ENCODE measurements around the gene MRPL38.

The MRPL38 gene

GRCh38 chr17:75925912-75926311 lies 21.2 kb upstream of the MRPL38 start:
- peaks cover 39% of the 10 kb centered on the region for H3K36me3 Mint-ChIP-seq (ENCODE audit: low read depth)
- H3K4me1 Mint-ChIP-seq (ENCODE audit: low read depth): no peaks in the 10 kb centered on the region

GRCh38 chr17:75925103-75925502 lies 20.4 kb upstream of the MRPL38 start:
- Mint-ChIP-seq H3K36me3 (ENCODE audit: low read depth) (peaks cover 37% of the 10 kb centered on the region), H3K9me3 (no peaks in the 10 kb centered on the region), H3K4me1 (ENCODE audit: low read depth) (no peaks in the 10 kb centered on the region), H3K27me3 (no peaks in the 10 kb centered on the region), H3K4me3 (no peak overlapping the region), H3K27ac (no peak overlapping the region)
- no peak for DNase-seq

More at GRCh38 chr17:75925912-75926311, 21.2 kb upstream of the MRPL38 start:
- Mint-ChIP-seq H3K27ac (no peak overlapping the region), H3K27me3 (no peaks in the 10 kb centered on the region), H3K9me3 (no peaks in the 10 kb centered on the region), H3K4me3 (no peak overlapping the region)
- no peak for DNase-seq

- H3K4me3 Mint-ChIP-seq: no peak overlapping the region
- H3K36me3 Mint-ChIP-seq (ENCODE audit: low read depth): peaks cover 46% of the 10 kb centered on the region
- DNase-seq: no peak
- H3K27me3 Mint-ChIP-seq: no peaks in the 10 kb centered on the region
- H3K9me3 Mint-ChIP-seq: no peaks in the 10 kb centered on the region
- no peak overlapping the region for H3K27ac Mint-ChIP-seq
- H3K4me1 Mint-ChIP-seq (ENCODE audit: low read depth): no peaks in the 10 kb centered on the region
Measured at GRCh38 chr17:75922963-75923874, 18.5 kb upstream of the MRPL38 start.

DNA sequence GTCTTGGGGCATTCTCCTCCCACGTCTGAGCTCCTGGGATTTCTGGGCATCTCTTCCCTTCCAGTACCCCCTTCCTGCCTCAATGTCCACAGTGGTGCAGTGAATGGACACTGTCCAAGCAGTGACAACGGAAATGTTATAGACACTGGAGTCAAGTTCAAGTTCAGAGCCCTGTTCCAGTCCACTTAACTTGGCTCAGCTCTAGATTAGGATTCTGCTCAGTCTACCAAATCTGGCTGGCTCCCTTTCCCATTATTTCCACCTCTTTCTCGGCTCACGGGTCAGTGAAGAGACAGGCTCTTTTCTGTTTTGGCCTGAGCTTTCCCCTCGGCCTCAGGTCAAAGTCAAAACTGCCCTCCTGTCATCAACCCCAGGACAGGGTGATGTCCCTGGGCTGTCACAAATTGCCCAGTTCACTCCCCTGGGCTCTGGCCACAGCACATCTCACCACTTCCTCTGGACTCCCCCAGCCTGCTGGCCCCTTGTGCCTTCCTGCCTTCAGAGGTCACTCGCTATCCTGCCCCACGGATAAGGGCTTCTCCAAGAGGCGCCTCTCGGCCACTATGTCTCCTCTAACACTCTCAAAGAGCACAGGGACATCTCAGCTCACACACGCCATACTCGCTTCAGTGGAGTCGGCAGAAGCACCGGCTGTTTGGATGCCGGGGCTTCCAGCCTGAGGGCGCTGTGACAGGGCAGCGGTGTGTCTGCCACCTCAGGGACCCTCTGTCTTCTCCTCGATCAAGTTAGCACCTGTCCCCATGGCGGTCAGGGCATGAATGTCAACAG lies 17.7 kb upstream of the MRPL38 start:
- DNase-seq: no peak
- H3K36me3 Mint-ChIP-seq (ENCODE audit: low read depth): peaks cover 46% of the 10 kb centered on the region
- no peak overlapping the region for H3K27ac Mint-ChIP-seq
- no peak overlapping the region for H3K4me3 Mint-ChIP-seq
- H3K27me3 Mint-ChIP-seq: no peaks in the 10 kb centered on the region
- H3K9me3 Mint-ChIP-seq: no peaks in the 10 kb centered on the region
- H3K4me1 Mint-ChIP-seq (ENCODE audit: low read depth): no peaks in the 10 kb centered on the region

DNA sequence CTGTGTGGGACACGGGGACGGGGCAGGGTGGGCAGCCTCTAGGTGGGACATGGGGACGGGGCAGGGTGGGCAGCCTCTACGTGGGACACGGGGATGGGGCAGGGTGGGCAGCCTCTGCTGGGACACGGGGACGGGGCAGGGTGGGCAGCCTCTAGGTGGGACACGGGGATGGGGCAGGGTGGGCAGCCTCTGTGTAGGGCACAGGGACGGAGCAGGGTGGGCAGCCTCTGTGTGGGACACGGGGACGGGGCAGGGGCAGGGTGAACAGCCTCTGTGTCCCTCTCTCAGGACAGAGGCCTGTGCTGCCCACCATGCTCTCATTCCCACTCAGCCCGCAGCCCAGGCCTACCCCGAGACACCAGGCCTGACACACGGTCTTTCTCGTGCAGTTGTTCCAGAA lies 16.9 kb upstream of the MRPL38 start:
- Mint-ChIP-seq H3K4me1 (ENCODE audit: low read depth) (no peaks in the 10 kb centered on the region), H3K27ac (no peak overlapping the region), H3K4me3 (no peak overlapping the region)

DNA sequence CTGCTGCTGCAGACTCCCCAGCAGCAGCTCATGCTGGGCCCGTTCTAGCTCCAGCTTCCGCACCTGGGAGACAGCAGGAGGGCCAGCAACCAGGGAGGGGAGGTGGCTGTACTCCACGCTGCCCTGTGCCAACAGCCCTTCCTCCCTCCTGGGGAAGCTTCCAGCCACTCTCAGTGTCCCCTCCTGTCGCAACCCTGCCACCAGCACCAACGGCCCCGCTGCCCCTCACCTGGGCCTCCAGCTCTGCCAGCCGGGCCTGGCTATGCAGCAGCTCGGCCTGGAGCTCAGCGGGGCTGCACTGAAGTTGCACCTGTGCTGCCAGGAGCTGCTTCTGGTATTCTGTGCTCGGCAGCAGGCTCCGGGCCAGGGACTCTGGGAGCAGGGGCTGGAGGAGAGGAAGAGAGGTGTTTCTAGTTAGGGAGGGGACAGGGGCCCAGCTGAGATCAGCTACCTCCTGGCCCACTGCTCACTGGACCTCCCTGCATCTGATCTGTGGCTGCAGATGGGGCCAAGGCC lies 15.4 kb upstream of the MRPL38 start:
- Mint-ChIP-seq H3K4me3 (no peak overlapping the region), H3K27ac (no peak overlapping the region), H3K36me3 (ENCODE audit: low read depth) (peaks cover 38% of the 10 kb centered on the region), H3K27me3 (no peaks in the 10 kb centered on the region), H3K4me1 (ENCODE audit: low read depth) (no peaks in the 10 kb centered on the region), H3K9me3 (no peaks in the 10 kb centered on the region)
- no peak for DNase-seq

More for the DNA sequence above, 16.9 kb upstream of the MRPL38 start:
- H3K27me3 Mint-ChIP-seq: no peaks in the 10 kb centered on the region
- no peak for DNase-seq
- peaks cover 43% of the 10 kb centered on the region for H3K36me3 Mint-ChIP-seq (ENCODE audit: low read depth)
- no peaks in the 10 kb centered on the region for H3K9me3 Mint-ChIP-seq

DNA sequence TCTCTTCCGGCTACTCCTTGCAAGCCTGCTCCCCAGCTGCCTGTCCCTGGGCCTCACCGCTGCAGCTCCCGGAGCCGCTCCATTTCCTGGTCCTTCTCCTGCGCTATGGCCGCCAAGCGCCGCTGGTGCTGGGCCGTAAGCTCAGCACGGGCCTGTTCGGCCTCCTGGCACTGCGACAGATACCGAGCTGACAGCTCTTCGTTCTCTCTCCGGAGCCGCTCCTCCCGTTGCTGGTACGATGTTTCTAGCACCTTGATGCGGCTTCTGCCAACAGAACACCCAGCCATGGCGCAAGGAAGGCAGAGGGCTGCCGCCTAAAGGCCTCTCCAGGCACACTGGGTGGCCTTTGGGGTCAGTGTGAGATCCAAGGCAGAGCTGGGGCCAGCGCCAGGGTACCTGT lies 14.9 kb upstream of the MRPL38 start:
- Mint-ChIP-seq H3K27me3 (no peaks in the 10 kb centered on the region), H3K9me3 (no peaks in the 10 kb centered on the region), H3K36me3 (ENCODE audit: low read depth) (peaks cover 41% of the 10 kb centered on the region), H3K27ac (no peak overlapping the region), H3K4me3 (no peak overlapping the region), H3K4me1 (ENCODE audit: low read depth) (no peaks in the 10 kb centered on the region)
- DNase-seq: no peak

GRCh38 chr17:75917917-75918445 lies 13.3 kb upstream of the MRPL38 start:
- H3K4me1 Mint-ChIP-seq (ENCODE audit: low read depth): no peaks in the 10 kb centered on the region
- peaks cover 42% of the 10 kb centered on the region for H3K36me3 Mint-ChIP-seq (ENCODE audit: low read depth)
- no peaks in the 10 kb centered on the region for H3K9me3 Mint-ChIP-seq
- no peaks in the 10 kb centered on the region for H3K27me3 Mint-ChIP-seq
- no peak for DNase-seq
- no peak overlapping the region for H3K27ac Mint-ChIP-seq
- H3K4me3 Mint-ChIP-seq: no peak overlapping the region

GRCh38 chr17:75917141-75917916 lies 12.6 kb upstream of the MRPL38 start:
- no peak for DNase-seq
- no peak overlapping the region for H3K27ac Mint-ChIP-seq
- no peaks in the 10 kb centered on the region for H3K4me1 Mint-ChIP-seq (ENCODE audit: low read depth)
- peaks cover 43% of the 10 kb centered on the region for H3K36me3 Mint-ChIP-seq (ENCODE audit: low read depth)
- no peaks in the 10 kb centered on the region for H3K9me3 Mint-ChIP-seq
- no peaks in the 10 kb centered on the region for H3K27me3 Mint-ChIP-seq
- no peak overlapping the region for H3K4me3 Mint-ChIP-seq

- DNase-seq: no peak
- Mint-ChIP-seq H3K36me3 (ENCODE audit: low read depth) (peaks cover 47% of the 10 kb centered on the region), H3K27me3 (no peaks in the 10 kb centered on the region), H3K4me1 (ENCODE audit: low read depth) (no peaks in the 10 kb centered on the region), H3K9me3 (no peaks in the 10 kb centered on the region), H3K27ac (no peak overlapping the region), H3K4me3 (no peak overlapping the region)
Measured at GRCh38 chr17:75915268-75915667, 10.6 kb upstream of the MRPL38 start.

- Mint-ChIP-seq H3K4me1 (ENCODE audit: low read depth) (peaks cover 3% of the 10 kb centered on the region), H3K4me3 (no peak overlapping the region), H3K27me3 (no peaks in the 10 kb centered on the region), H3K27ac (no peak overlapping the region), H3K9me3 (no peaks in the 10 kb centered on the region), H3K36me3 (ENCODE audit: low read depth) (peaks cover 44% of the 10 kb centered on the region)
- no peak for DNase-seq
Measured at GRCh38 chr17:75914643-75915267, 10.1 kb upstream of the MRPL38 start.

DNA sequence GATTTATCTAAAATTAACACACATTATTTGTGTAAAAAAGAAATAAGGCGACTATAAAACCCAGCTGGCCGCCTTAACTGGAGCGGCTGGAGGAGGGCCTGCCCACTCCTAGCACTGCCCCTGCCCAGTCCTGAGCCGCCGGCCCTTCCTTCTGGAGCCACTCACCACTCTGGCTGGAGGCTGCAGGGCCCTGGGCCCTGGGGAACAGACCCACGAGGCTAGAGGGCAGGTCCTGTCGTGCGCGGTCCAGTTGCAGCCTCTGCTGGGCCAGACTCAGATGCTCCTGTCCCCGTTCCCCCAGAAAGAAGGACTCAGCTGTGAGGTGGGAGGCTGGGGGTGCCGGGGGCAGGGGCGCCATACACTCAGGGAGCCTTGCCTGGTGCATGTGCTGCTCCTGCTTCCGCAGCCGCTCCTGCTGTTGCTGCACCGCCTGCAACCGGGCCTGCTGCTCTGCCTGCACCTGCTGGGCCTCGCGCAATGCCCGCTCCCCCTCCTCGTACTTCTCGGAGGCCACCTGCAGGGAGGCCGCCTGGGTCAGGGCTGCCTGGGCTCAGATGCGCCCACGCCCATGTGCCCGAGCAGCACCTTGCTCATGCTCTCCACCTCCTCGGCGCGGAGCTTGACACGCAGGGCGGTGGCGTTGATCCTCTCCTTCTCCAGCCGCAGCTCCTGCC lies 9.0 kb upstream of the MRPL38 start:
- Mint-ChIP-seq H3K9me3 (no peaks in the 10 kb centered on the region), H3K36me3 (ENCODE audit: low read depth) (peaks cover 40% of the 10 kb centered on the region), H3K4me3 (no peak overlapping the region), H3K4me1 (ENCODE audit: low read depth) (peaks cover 3% of the 10 kb centered on the region), H3K27ac (no peak overlapping the region), H3K27me3 (no peaks in the 10 kb centered on the region)
- DNase-seq: no peak

DNA sequence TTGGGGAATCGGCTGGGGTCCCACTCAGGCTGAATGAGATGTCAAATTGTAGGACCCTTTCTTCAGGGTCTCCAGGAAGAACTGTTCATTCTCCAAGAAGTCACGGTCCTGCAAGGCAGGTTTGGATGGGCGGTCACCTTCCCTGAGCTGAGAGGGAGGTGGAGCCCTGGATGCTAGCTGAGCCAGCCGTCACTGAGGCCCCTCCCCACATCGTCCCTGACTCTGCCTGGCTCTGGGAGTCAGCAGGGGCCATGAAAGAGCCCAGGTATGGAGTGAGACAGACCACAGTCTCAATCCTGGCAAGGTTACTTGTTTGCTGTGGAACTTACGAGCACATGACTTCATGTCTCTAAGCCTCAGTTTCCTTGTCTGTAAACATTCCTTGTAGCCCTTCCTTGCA lies 6.0 kb upstream of the MRPL38 start:
- no peaks in the 10 kb centered on the region for H3K27me3 Mint-ChIP-seq
- DNase-seq: no peak
- no peak overlapping the region for H3K4me3 Mint-ChIP-seq
- no peak overlapping the region for H3K27ac Mint-ChIP-seq
- H3K4me1 Mint-ChIP-seq (ENCODE audit: low read depth): peaks cover 10% of the 10 kb centered on the region
- peaks cover 32% of the 10 kb centered on the region for H3K36me3 Mint-ChIP-seq (ENCODE audit: low read depth)
- H3K9me3 Mint-ChIP-seq: no peaks in the 10 kb centered on the region
